22Rv1 (cell line): ENCODE data around the gene PGLYRP3.

Experiments used
- CTCF ChIP-seq: fragments of 450-650 bp; IDR thresholded peaks from 2 replicates; pipeline ENCODE4 v1.5.1; 2017; ENCODE audit warnings: mild to moderate bottlenecking
- ZFX ChIP-seq: fragments of 450-650 bp; IDR thresholded peaks from 2 replicates; pipeline ENCODE4 v1.6.1; 2017; ENCODE audit warnings: antibody characterized with exemption, borderline replicate concordance

GRCh38 chr1:153251988-153252387, 60.8 kb downstream of the PGLYRP3 start:
- TF ChIP-seq CTCF: no peak
- no peak for TF ChIP-seq ZFX
